HG03064 (cell line): ENCODE results near the gene CALCB.
"Not testable (repeated sequence)": the region's sequence is repeated elsewhere in the genome, so short reads cannot be mapped to it uniquely, and the experiment has no call there.

Experiments
- ATAC-seq: cut with Tn5 transposase; IDR thresholded peaks from one replicate; pipeline ENCODE4 v1.9.1; 2021; ENCODE audit warnings: low read depth; ENCODE audit not compliant: unreplicated experiment

CALCB gene, protein sequence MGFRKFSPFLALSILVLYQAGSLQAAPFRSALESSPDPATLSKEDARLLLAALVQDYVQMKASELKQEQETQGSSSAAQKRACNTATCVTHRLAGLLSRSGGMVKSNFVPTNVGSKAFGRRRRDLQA

DNA sequence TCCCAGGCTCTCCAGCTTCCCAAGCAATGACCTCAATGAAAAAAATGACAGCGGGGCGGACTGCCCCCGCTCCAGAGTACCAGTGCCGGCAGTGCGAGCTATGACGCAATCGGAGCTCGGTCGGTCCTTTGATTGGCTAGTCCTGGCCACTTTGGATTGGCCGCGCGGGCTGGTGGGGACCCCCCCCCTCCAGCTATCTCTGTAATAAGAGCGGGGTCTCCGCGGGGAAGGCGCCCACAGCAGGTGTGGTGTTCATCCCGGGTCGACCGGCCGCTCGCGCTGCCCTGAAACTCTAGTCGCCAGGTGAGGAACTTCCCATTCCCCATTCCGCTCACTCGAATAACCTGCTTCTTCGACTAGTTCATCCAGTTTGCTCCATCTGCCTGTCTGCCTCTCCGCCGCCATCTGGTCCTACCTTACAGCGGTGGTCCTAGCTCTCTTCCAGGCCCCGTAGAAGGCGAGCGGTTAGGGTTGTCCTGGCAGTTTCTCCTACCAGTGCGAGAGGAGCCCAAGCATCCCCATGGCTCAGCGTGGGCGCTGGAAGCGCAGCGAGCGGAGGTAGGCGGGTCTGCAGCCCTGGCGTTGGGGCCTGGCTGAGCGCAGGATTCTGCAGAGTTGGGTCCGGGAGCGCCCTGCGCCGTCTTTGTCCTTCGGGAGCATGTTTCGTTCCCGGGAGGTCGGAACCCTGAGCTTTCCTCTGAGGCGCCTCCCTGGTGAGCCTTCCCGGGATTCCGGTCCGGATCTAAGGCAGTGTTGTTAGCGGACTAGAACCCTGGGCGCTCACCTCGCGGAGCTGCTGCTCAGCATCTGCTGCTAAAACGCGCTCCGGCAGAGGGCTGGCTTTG, at the start of gene CALCB:
Gene CALCB, plus strand, starts transcription at position 233 of the 845 bp plus-strand sequence. CDS start 1,126 bp downstream, outside the sequence.
- ATAC-seq, result no peak

DNA sequence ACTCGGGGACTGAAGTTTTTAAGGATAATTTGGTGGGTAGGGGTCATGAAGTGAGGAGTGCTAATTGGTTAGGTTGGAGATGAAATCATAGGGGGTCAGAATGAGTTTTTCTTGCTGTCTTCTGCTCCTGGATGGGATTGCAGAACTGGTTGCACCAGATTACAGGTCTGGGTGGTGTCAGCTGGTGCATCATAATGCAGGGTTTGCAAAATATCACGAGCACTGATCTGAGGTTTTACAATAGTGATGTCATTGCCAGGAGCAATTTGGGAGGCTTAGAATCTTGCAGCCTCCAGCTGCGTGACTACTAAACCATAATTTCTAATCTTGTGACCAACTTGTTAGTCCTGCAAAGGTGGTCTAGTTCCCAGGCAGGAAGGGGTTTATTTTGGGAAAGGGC, 46.4 kb upstream of the CALCB start:
- ATAC-seq, result no peak

DNA sequence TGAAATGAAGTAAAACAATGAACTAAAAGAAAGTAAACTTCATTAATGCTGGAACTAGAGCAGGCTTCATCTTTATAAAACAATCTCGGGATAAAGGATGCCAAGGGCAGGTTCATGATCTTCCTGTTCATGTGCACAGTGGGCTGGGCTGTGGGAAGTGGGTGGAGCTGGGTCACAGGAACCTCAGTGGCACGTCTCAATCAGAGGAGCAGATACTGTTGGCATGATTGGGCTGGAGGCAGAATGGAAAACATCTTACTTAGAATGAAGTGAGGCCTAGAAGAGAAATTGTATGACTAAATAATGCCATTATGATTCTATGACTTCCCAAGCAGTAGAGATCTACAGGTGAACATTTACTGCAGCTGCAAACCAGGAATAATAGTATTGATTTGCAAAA, 45.4 kb upstream of the CALCB start:
- ATAC-seq, result no peak

DNA sequence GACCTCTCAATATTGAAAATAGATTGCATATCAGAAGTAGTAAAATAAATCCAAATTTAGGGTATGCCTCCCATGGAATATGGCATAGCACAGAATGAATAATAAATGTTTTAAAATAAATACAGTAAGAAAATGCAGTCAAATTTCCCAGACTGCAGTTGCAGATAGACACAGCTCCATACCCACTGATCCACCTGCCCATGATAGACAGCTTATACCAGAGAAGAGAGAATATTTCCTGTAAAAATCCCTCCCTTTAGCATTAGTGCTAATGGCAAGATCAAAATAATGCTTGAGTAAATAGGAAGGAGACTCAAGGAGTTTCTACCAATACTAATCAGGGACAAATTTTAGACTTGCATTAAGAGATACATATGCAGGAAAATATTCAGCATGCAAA, 45.0 kb upstream of the CALCB start:
- ATAC-seq, result no peak

DNA sequence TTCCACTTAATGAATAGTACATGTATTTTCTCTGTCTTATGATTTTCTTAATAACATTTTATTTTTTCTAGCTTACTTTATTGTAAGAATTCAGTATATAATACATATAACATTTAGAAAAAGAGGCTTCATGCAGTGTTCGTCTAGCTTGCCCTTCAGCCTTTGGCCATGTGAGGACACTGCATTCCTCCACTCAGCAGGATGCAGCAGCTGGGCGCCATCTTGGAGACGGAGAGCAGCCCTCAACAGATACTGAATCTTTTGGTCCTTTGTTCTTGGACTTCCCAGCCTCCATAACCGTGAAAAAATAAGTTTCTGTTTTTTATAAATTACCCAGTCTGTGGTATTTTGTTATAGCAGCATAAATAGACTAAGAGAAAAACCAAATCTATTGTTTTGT, 41.4 kb upstream of the CALCB start:
- ATAC-seq, result not testable (repeated sequence)

DNA sequence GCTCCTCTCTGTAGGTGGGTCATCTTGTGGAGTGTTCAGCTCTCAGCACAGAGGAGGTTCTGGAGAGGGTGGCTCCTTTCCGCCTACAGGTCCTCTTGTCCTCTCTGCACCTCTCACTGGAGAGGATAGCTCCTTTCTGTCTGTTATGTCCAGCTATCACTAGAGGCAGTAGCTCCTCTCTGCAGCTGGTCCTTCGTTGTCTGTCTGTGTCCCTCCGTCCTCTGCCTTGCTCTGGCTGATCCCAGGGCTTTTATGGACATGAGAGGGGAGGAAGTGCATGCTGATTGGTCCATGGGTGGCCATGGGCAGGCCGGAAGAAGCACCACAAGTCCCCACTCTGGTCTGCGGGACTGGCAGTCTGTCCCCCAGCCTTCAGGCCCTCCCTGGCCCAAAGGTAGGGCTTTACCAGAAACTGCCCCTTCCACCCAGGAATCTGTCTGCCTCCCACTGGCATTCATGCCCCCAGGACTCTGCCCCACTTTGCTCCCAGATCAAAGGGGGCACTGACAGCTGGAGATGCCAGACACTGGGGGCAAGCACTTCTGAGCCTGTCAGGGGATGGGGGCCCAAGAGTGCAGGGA, 38.6 kb upstream of the CALCB start:
- ATAC-seq, result no peak

DNA sequence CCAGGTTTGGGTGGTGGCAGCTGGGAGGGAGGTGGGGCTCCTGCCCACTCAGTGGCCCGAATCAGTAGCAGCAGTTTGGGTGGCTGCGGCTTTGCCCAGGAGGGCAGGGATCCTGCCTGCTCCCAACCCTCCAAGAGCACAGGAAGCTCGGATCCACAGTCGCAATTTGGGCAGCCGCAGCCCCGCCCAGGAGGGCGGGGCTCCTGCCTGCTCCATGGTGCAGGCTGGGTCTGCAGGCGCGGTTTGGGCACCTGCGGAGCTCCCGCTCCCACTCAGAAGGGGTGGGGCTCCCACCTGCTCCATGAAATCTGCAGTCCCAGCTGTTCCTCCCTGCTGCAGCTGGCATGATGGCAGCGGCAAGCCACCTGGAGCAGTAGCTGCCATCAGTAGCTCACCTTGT, 38.1 kb upstream of the CALCB start:
- no peak for ATAC-seq

DNA sequence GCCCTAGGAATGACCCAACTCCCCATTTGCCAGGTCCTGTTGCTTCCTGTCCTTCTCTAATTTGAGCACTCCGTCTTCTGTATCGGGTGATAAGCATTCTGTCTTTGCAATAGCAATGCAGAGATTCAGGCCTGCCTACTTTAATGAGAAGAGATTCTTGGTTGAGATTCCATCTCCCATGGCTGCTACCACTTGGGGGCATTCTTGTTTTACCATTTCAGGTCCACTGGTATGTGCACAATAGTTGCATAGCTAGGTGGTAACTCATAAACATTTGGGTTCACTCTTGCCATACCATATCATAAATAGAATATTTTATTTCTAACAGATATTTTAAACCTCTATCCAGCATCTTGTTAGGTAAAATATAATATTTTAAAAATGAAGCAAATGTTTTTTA, 34.4 kb upstream of the CALCB start:
- ATAC-seq, result no peak

DNA sequence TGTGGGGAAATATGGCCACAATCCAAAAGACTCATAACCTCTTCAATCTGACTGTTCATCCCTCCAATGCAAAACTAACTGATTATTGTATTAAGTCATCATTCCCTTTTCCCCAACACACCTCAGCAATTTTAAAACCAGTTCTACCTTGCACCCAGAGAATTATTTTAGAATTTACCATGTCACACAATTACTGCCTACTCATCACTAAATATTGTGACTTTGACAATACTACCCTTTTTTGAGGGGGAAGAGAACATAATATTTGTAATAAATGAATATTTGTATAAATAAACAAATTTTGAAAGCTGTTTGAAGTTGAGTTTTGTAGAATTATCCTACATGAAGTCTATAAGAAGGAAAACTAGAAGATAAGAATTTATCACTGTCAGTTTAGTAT, 28.2 kb upstream of the CALCB start:
- ATAC-seq, result no peak

DNA sequence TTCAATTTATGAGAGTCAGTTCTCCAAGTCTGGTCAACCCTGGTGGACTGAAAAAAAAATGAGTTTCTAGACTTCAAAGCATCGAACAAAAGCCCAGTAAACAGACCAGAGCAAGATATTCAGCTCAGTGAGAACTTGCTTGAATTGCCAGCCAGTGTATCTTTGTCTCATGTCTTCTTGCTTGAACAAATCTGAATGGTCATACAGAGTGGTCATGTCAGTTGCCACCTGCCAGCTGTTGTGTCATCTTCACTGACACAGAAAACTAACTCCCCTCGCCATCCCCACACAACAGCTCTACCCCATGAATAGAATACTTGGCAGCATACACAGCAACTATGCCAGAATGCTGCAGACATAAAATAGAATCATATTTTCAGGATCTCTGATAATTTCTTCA, 27.5 kb upstream of the CALCB start:
- no peak for ATAC-seq

DNA sequence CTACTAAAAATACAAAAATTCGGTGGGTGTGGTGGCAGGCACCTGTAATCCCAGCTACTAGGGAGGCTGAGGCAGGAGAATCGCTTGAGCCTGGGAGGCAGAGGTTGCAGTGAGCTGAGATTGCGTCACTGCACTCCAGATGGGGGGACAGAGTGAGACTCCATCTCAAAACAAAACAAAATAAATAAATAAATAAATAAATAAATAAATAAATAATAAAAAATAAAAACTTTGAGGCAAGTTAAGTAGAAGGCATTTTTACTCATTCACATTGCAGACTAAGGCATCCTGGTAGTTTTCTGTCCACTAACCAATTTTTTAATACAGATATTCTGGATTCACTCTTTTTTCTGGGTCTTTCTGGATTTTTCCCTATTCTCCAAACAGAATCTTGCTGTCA, 26.7 kb upstream of the CALCB start:
- ATAC-seq, result not testable (repeated sequence)

DNA sequence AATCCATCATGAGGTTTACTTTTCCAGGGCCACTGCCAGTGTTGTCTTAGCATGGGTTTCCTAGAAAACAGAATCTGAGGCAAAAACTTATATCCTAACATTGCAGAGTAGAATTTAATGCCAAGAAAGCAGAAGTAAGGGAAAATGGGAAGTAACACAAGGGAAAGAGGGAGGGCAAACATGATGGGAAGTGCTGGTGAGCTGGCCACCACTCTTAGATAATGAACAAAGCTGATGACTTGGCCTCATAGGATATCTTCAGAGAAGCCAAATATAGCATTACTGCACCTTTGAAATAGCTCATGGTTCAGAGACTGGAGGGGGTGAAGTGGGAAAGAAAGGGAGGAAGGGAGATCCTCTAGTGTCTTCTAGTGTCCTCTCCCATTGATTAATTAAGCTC, 24.8 kb upstream of the CALCB start:
- ATAC-seq, result no peak

DNA sequence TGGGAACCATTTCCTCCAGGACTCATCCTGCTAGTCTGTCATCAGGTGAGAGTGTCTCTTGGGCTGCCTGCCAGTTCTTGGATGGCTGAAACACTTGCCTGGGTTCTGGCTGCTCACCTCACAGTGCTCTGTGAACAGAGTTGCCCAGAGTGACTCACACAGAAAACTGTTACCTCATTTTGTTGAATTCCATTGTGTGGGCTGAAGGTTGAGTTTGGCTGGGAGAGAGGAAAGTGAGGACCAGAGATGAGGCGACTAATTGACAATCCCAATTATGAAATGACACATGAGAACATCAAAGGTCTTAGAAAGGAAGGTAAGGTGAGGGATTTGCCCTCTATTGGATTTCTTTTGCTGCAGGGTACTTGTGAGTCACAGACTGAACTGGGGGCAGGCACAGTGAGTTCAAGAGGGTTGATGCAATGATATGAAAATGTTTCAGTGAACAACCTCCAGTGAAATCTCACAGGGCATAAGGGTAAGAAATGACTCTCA, 20.2 kb upstream of the CALCB start:
- ATAC-seq, result no peak

DNA sequence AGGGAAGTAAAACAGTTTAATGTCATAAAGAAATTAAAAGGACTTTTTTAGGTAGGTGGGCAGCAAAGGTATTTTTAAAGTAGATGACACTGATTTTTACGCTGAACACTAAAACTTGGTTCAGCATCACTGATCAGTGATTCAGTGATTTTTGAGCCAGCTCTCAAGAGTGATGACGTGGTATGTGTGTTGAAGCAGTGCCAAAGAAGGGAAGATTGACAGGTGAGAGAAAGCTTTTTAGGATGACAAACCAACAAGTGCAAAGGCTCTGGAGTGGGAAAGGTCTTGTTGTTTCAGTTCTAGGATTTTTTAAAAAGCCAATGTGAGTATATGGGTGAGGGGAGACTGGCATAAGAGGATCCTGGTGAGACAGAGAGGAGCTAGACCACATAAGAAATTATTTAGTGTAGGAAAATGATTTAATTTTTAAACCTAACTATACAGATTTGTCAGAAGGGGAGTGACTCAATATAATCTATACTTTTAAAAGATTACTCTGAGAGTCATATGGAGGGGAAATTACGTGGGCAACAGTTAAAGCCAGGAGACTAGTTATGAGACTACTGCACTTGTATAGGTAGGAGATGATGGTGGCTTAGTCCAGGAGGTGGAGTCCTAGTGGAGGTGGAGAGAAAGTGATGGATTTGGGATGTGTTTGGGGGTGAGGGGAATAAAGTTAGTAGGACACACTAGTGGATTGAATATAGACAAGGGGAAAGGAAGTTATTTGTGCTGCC, 17.6 kb upstream of the CALCB start:
- ATAC-seq, result no peak

DNA sequence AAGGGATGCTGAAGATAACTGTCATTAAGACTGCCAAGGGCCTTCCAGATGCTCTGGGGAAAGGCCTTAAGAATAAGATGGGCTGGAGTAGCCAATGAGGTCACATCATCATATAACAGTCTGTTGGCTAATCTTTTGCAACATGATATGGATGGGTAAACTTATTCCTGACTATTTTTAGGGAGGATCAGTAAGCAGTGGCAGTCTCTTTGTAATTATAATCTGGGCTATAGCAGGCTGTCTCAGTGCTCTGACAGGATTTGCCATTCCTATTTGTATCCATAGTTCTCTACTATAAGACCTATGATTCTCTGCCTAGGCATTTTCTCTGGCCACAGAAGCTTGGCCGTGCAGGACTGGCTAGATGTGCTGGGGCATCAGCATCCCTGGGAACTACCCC, 16.1 kb upstream of the CALCB start:
- ATAC-seq, result no peak

DNA sequence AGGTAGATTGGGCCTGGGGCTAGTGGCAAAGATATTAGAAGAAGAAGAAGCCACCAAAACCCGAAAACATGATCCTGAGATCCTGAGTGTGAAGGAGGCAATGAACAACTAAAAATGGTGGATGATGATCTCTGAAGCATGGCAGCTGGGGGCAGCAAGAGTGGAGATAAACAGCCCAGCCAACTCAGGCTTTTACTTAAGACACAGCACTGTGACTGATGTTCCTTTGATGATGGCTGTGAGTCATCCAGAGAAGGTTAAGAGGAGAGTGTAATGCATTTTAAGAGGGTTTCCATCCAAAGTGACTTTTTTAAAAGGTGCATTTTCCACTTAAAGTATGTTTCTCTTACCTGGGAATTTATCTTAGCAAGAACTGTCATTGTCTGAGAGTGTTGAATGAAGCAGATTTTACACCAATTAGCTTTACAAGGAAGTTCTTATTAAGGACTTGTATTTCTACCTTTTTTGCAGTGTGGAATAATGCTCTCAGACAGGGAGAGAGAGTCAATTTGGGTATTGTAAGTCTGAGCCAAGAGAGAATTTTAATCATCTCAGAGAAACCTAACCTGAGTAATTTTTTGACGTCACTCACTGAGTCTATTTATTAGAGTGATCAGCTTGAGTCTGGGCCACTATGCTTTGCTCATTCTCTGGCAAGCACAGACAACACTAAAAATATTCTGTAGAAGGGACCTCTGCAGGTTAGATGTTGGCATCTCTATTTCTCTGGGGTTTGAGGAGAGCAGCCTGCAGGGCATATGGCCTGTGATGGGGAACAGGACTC, 14.1 kb upstream of the CALCB start:
- no peak for ATAC-seq

DNA sequence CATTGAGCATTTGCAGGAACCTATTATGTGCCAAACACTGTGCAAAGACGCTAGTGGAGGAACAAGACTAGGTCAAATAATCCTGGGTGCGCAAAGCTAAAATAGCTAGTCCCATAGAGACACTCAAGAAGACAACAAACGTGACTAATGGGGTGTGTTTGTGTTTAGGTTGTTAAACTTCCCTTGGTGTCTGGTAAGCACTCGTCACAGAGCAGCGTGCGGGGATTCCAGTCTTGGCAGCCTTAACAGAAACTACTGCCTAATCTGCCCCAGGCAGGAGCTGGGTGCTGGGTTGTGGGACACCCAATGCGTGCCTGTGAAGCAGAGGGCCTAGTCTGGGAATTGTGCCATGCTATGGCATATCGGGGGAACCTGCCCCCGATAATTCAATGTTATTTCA, 10.8 kb upstream of the CALCB start:
- ATAC-seq, result no peak

DNA sequence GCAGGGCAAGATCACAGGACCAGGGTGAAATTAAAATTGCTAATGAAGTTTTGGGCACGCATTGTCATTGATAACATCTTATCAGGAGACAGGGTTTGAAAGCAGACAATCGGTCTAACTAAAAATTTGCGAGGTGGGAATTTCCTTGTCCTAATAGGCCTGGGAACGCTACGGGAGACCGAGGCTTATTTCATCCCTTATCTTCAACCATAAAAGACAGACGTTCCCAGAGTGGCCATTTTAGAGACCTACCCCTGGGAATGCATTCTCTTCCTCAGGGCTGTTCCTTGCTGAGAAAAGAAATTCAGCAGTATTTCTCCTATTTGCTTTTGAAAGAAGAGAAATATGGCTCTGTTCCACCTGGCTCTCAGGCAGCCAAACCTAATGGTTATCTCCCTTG, 3.6 kb upstream of the CALCB start:
- not testable (repeated sequence) for ATAC-seq

DNA sequence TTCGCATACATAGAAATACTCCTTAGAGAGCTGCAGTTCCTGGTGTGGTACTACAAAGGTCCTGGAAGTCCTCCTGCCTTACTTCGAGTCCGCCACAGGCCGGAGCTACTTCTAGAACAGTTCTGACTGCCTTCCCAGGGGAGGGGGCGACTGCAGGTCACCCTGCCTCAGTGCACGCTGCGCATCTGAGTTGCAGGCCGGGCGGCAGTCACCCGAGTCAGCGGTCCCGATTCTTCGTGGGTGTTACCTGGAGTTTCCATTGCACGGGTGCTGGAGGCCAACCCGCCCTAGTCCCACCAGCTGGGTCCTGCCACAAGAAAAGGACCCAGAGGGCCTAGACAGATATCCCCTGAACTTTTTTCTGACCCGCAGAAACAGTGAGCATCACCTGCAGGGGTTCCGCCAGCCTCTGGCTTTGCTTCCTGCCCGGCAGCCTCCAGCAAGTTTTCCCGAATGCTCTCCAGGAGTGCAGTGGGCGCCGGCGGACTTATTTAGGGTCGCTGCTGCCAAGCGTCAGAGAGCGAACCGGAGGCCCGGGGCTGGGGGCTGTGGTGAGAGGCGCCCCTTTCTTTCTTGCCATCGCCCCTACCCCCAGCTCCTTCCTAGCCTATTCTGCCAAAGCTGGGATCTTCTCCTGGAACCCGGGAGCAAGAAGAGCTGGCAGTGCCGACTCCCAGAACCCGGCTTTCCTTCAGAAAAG, 1.7 kb upstream of the CALCB start:
- ATAC-seq, result no peak
